Naive thymus-derived CD4-positive, alpha-beta T cell (primary cell): Measurements from ENCODE around the gene ETS2. TPM values are rescaled to one million over a fixed set of nuclear protein-coding genes. Genes with fewer than 3 reads are reported as not detected.
A peak's percentile ranks its signal among the peaks of the same experiment; 100 is the strongest.

Experiments
- ATAC-seq: fragments of 150-1000 bp; cut with Tn5 transposase; 2 replicates; pipeline ENCODE4 v1.10.0; 2021; ENCODE audit warnings: mild to moderate bottlenecking, moderate library complexity
- CTCF ChIA-PET: fragments of 350-600 bp; sonication (Branson Sonifier 250); formaldehyde crosslinking; loops from one replicate; lab custom pipeline; 2021; ENCODE audit warnings: antibody characterized with exemption; lab: Charles Lee
- POLR2A ChIA-PET: fragments of 350-600 bp; sonication (Branson Sonifier 250); formaldehyde crosslinking; loops from one replicate; lab custom pipeline; 2021; ENCODE audit warnings: antibody characterized with exemption, inconsistent platforms; lab: Charles Lee
- DNase-seq, 9 donors: peaks; one replicate each; pipeline versions ENCODE4 v3.0.0 to v3.0.0-alpha.2; 2020 to 2022; ENCODE audit warnings: mixed read lengths in 1 of 9
- H3K27ac ChIP-seq: one replicate; pipeline ENCODE4 v1.7.0; 2013; ENCODE audit warnings: mild to moderate bottlenecking, low read depth, low read length, moderate library complexity
- H3K27me3 ChIP-seq, 2 donors: one replicate each; pipeline ENCODE4 v1.7.0; 2013; ENCODE audit warnings: low read length in 2 of 2, mild to moderate bottlenecking in 2 of 2, moderate library complexity in 2 of 2; ENCODE audit not compliant: control insufficient read depth in 2 of 2, insufficient read depth in 2 of 2
- H3K36me3 ChIP-seq, 3 experiments: 1 replicate in 2 of 3; 2 replicates in 1 of 3; pipeline ENCODE4 v1.7.0; 2013; ENCODE audit warnings: low read length in 3 of 3, mild to moderate bottlenecking in 3 of 3, moderate library complexity in 1 of 3; ENCODE audit not compliant: insufficient read depth in 3 of 3, control insufficient read depth in 2 of 3
- H3K4me1 ChIP-seq, 2 donors: one replicate each; pipeline ENCODE4 v1.7.0; 2013; ENCODE audit warnings: low read length in 2 of 2, mild to moderate bottlenecking in 2 of 2, moderate library complexity in 1 of 2; ENCODE audit not compliant: control insufficient read depth in 2 of 2, insufficient read depth in 2 of 2
- H3K4me3 ChIP-seq: 2 replicates; pipeline ENCODE4 v1.7.0; 2013; ENCODE audit warnings: mild to moderate bottlenecking, low read length
- H3K9me3 ChIP-seq, 3 experiments: 1 replicate in 2 of 3; 2 replicates in 1 of 3; pipeline ENCODE4 v1.7.0; 2013; ENCODE audit warnings: low read length in 3 of 3; ENCODE audit not compliant: control insufficient read depth in 2 of 3
- H3K27ac Mint-ChIP-seq, 9 donors: one replicate each; pipeline ENCODE4 v1.8.0; 2020 to 2022; ENCODE audit warnings: mixed read lengths in 9 of 9, mild to moderate bottlenecking in 8 of 9, moderate library complexity in 5 of 9, inconsistent platforms in 2 of 9
- H3K27me3 Mint-ChIP-seq, 5 donors: one replicate each; pipeline ENCODE4 v1.8.0; 2021 to 2022; ENCODE audit warnings: mixed read lengths in 5 of 5, mild to moderate bottlenecking in 1 of 5
- H3K36me3 Mint-ChIP-seq, 5 donors: one replicate each; pipeline ENCODE4 v1.8.0; 2020 to 2022; ENCODE audit warnings: mixed read lengths in 5 of 5, mild to moderate bottlenecking in 3 of 5, inconsistent platforms in 1 of 5
- H3K4me1 Mint-ChIP-seq, 7 donors: one replicate each; pipeline ENCODE4 v1.8.0; 2020 to 2022; ENCODE audit warnings: mixed read lengths in 7 of 7, mild to moderate bottlenecking in 3 of 7, inconsistent platforms in 1 of 7
- H3K4me3 Mint-ChIP-seq, 10 donors: one replicate each; pipeline ENCODE4 v1.8.0; 2020 to 2022; ENCODE audit warnings: mild to moderate bottlenecking in 10 of 10, mixed read lengths in 10 of 10, moderate library complexity in 6 of 10, inconsistent platforms in 2 of 10
- H3K9me3 Mint-ChIP-seq, 11 donors: one replicate each; pipeline ENCODE4 v1.8.0; 2020 to 2022; ENCODE audit warnings: mixed read lengths in 11 of 11, mild to moderate bottlenecking in 4 of 11, inconsistent platforms in 1 of 11, moderate library complexity in 1 of 11
- intact Hi-C, 2 donors: fragments of 100-400 bp; cut with micrococcal nuclease; formaldehyde crosslinking; loops; one replicate each; pipeline ENCODE4 v1.15.1; 2023
- polyA plus RNA-seq, 2 donors: library from polyadenylated mRNA; unstranded; fragments of 300-500 nt; fragmentation: Illumina TruSeq; gene quantifications; one replicate each; pipeline ENCODE4 v1.2.3, GENCODE V29; 2021
- total RNA-seq, 6 experiments: library from RNA in 5 of 6; stranded (reverse) in 5 of 6; gene quantifications; 1 replicate in 5 of 6; 2 replicates in 1 of 6; pipeline ENCODE4 v1.2.3 and lab custom pipeline; 2021 to 2026

ETS2 gene
- total and polyA plus RNA-seq, 7 experiments from 2014 or later = 3.4 to 61.1 (median 17.1) TPM

DNA sequence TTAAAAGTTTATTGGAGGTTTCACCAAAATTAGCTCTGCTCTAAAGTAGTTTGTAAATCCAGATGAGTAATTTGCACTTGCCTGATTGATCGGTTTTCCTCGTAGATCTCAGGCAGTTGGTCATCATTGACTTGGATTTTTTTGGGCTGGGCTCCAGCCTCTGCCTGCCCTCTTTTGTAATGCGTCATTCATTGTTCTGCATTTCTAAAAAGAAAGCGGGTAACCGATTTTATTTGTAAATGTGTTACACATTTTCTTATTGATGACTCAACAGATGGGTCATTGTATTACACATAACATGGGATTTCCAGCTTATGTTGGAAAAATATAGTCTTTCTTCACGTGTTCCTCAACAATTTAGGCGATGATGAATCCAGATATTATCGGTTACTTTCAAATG is 5.5 kb downstream of the ETS2 start:
- peak overlapping the region in 1 of 9 donors; percentile 32 for H3K27ac Mint-ChIP-seq
- no peaks in the 10 kb centered on the region for H3K9me3 ChIP-seq
- H3K27ac ChIP-seq = no peak overlapping the region
- peaks cover 3 to 4% of the 10 kb centered on the region in 2 donors for H3K4me1 ChIP-seq
- peaks cover 20 to 56% (median 31%) of the 10 kb centered on the region in 5 donors for H3K36me3 Mint-ChIP-seq
- H3K9me3 Mint-ChIP-seq = no peaks in the 10 kb centered on the region
- H3K4me1 Mint-ChIP-seq = peaks cover 9 to 37% (median 24%) of the 10 kb centered on the region in 7 donors
- ChIA-PET CTCF (no interaction called here), POLR2A (no interaction called here)
- H3K27me3 Mint-ChIP-seq = no peaks in the 10 kb centered on the region
- DNase-seq (no peak), ATAC-seq (peak; percentile 66)
- H3K4me3 ChIP-seq = no peak overlapping the region
- H3K36me3 ChIP-seq = peaks cover 2 to 30% (median 9%) of the 10 kb centered on the region in 3 experiments
- H3K4me3 Mint-ChIP-seq = no peak overlapping the region
- intact Hi-C loops = no loop called here
- no peaks in the 10 kb centered on the region for H3K27me3 ChIP-seq

DNA sequence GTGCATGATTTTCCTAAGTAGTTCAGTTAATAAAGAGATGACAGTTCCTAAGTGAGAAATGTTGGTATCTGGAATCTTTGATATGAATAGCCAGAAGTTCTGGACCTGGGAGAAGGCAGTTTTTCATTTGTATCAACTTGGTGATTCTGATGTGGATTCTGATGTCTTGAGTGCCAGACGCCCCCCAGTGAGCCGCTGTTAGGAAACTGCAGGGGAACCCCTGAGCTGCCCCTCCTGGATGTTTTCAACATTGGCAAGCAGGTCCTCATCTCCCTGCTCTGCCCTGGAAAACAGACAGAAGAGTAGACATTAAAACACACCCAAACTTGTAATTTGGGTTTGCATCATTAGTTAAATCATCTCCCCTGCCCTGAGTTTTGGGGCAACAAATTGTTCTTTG is 7.4 kb downstream of the ETS2 start:
- Mint-ChIP-seq H3K4me3 (no peak overlapping the region), H3K4me1 (peaks cover 2 to 20% (median 8%) of the 10 kb centered on the region in 7 donors), H3K27ac (no peak overlapping the region), H3K9me3 (no peaks in the 10 kb centered on the region), H3K27me3 (no peaks in the 10 kb centered on the region), H3K36me3 (peaks cover 20 to 65% (median 49%) of the 10 kb centered on the region in 5 donors)
- ATAC-seq = no peak
- Histone ChIP-seq H3K4me3 (no peak overlapping the region), H3K27me3 (no peaks in the 10 kb centered on the region), H3K4me1 (peaks cover 0 to 3% of the 10 kb centered on the region in 2 donors), H3K9me3 (no peaks in the 10 kb centered on the region), H3K27ac (no peak overlapping the region), H3K36me3 (peaks cover 9 to 49% (median 14%) of the 10 kb centered on the region in 3 experiments)
- no peak for DNase-seq
- ChIA-PET CTCF (no interaction called here), POLR2A (no interaction called here)
- intact Hi-C loops = no loop called here

DNA sequence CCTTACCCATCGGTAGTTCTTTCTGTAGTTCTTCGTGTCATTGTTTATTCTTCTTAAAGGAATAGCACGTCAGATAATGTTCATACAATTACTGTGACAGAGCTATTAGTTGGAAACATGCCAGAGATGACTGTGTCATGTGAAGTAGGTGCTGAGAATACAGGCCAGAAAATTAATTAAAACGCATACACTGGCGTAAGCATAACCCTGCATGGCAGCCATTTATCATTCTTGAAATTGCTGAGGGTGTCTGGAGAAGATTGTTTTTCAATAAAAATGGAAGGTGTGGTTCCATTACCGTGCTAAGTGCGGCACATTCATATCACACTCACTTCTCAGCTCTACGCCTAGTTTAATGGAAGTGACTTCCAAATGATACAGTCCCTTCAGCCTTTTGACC is 7.8 kb downstream of the ETS2 start:
- Histone ChIP-seq H3K4me1 (no peaks in the 10 kb centered on the region), H3K36me3 (peaks cover 9 to 53% (median 18%) of the 10 kb centered on the region in 3 experiments), H3K27me3 (no peaks in the 10 kb centered on the region), H3K9me3 (no peaks in the 10 kb centered on the region), H3K27ac (no peak overlapping the region), H3K4me3 (no peak overlapping the region)
- Mint-ChIP-seq H3K4me1 (peaks cover 0 to 16% (median 4%) of the 10 kb centered on the region in 7 donors), H3K4me3 (no peak overlapping the region), H3K9me3 (no peaks in the 10 kb centered on the region), H3K27me3 (no peaks in the 10 kb centered on the region), H3K27ac (no peak overlapping the region), H3K36me3 (peaks cover 23 to 65% (median 53%) of the 10 kb centered on the region in 5 donors)
- ATAC-seq (no peak), DNase-seq (no peak)
- intact Hi-C loops = no loop called here
- CTCF ChIA-PET = no interaction called here
- POLR2A ChIA-PET = no interaction called here

DNA sequence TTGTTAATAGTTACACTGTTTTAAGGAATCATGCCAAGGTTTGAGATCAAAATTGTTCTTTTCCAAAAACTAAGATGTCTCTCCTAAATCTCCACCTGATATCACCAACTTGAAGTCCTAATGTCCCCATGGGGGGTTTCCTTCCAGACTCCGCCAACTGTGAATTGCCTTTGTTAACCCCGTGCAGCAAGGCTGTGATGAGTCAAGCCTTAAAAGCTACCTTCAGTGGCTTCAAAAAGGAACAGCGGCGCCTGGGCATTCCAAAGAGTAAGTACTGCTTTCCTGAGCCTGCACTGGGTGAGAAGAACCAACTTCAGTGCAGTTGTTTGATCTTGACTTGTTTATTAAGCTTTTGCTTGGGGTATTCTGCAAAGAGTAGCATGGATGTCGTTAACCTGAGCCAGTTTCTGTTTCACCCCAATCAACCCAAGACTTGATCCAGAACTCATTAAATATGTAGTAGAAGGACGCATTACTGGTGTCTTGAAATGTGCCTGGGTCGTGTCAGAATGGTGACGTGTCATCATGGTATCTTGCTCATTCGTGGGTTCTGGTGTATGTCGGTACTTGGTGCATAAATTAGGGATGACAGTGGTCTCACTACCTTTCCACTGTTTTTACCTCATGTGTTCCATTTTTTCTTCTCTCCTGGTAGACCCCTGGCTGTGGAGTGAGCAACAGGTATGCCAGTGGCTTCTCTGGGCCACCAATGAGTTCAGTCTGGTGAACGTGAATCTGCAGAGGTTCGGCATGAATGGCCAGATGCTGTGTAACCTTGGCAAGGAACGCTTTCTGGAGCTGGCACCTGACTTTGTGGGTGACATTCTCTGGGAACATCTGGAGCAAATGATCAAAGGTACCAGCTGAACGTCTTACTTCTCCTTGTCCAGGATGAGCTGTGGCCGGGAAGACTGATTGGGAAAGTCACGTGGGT is 8.7 kb downstream of the ETS2 start:
- Mint-ChIP-seq H3K27me3 (no peaks in the 10 kb centered on the region), H3K4me3 (no peak overlapping the region), H3K9me3 (peaks cover 0 to 4% (median 0%) of the 10 kb centered on the region in 11 donors), H3K4me1 (peaks cover 0 to 10% (median 0%) of the 10 kb centered on the region in 7 donors), H3K27ac (peak overlapping the region in 1 of 9 donors; percentile 15), H3K36me3 (peaks cover 25 to 70% (median 61%) of the 10 kb centered on the region in 5 donors)
- no peaks in the 10 kb centered on the region for H3K27me3 ChIP-seq
- ChIA-PET POLR2A (no interaction called here), CTCF (no interaction called here)
- no peak for DNase-seq
- intact Hi-C loops = no loop called here
- H3K4me3 ChIP-seq = no peak overlapping the region
- H3K4me1 ChIP-seq = no peaks in the 10 kb centered on the region
- H3K36me3 ChIP-seq = peaks cover 9 to 61% (median 27%) of the 10 kb centered on the region in 3 experiments
- H3K27ac ChIP-seq = no peak overlapping the region
- no peak for ATAC-seq
- no peaks in the 10 kb centered on the region for H3K9me3 ChIP-seq

DNA sequence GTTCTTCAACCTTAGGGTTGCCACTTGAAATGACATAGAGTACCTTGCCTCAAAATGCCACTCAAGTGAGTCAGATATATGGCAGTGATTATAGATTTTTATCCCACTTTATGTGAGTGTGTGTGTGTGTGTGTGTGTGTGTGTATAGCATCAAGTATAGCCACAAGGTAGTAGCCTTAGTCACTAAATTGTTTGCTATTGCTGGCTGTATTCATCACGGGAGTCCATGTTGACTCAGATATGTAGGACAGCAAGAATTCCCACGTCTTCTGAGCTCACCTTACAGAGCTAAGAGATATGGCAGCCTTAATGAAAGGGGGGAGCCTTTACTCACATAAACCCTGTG is 9.3 kb downstream of the ETS2 start:
- peaks cover 0 to 4% (median 0%) of the 10 kb centered on the region in 11 donors for H3K9me3 Mint-ChIP-seq
- Histone ChIP-seq H3K27me3 (no peaks in the 10 kb centered on the region), H3K36me3 (peaks cover 14 to 68% (median 33%) of the 10 kb centered on the region in 3 experiments), H3K4me1 (no peaks in the 10 kb centered on the region), H3K4me3 (no peak overlapping the region), H3K27ac (no peak overlapping the region), H3K9me3 (no peaks in the 10 kb centered on the region)
- no peak overlapping the region for H3K27ac Mint-ChIP-seq
- ChIA-PET CTCF (no interaction called here), POLR2A (no interaction called here)
- intact Hi-C loops = no loop called here
- DNase-seq (no peak), ATAC-seq (no peak)
- peaks cover 0 to 10% (median 0%) of the 10 kb centered on the region in 7 donors for H3K4me1 Mint-ChIP-seq
- H3K27me3 Mint-ChIP-seq = no peaks in the 10 kb centered on the region
- no peak overlapping the region for H3K4me3 Mint-ChIP-seq
- H3K36me3 Mint-ChIP-seq = peaks cover 27 to 77% (median 66%) of the 10 kb centered on the region in 5 donors

DNA sequence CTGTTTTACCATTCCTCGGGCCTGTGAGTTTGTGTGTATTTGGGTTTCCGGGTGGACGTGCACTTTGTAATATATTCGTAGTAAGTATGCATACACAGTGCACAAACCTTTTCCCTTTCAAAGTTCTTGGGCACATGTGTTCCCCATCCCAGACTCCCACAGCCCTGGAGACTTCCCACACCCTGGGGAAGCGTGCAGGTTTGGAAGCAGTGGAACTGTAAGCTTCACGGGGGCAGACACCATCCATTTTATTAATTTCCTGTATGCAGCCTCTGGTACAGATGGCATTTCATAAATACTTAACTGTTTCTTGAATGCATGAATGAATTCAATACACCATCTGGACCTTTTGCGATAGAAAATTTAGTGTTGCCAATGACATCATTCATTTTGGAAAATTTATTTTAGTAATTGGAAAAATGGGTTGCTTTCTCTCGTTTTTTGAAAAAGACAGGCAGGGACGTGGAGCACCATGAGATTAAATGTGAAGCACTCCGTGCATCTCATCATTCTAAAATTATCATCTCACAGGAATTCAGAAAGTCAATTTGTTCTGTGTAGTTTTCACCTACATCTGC is 10.8 kb downstream of the ETS2 start:
- POLR2A ChIA-PET = no interaction called here
- no peak for ATAC-seq
- intact Hi-C loops = no loop called here
- Mint-ChIP-seq H3K36me3 (peaks cover 23 to 82% (median 69%) of the 10 kb centered on the region in 5 donors), H3K27ac (peak overlapping the region in 1 of 9 donors; percentile 19), H3K9me3 (peaks cover 0 to 4% (median 0%) of the 10 kb centered on the region in 11 donors), H3K4me3 (no peak overlapping the region), H3K27me3 (no peaks in the 10 kb centered on the region), H3K4me1 (peaks cover 0 to 2% (median 0%) of the 10 kb centered on the region in 7 donors)
- Histone ChIP-seq H3K9me3 (no peaks in the 10 kb centered on the region), H3K4me3 (no peak overlapping the region), H3K4me1 (no peaks in the 10 kb centered on the region), H3K27me3 (no peaks in the 10 kb centered on the region), H3K36me3 (peaks cover 14 to 79% (median 43%) of the 10 kb centered on the region in 3 experiments), H3K27ac (no peak overlapping the region)
- DNase-seq = no peak
- CTCF ChIA-PET = no interaction called here
